HG03066 (cell line): Measurements from ENCODE around the gene ZNF182.

Source experiments
- ATAC-seq: cut with Tn5 transposase; IDR thresholded peaks from one replicate; pipeline ENCODE4 v1.9.1; 2021; ENCODE audit warnings: low read depth; ENCODE audit not compliant: unreplicated experiment

ZNF182 gene

GRCh38 chrX:47927212-47927611, 76.6 kb downstream of the ZNF182 start:
- ATAC-seq = no peak
